Central memory CD4-positive, alpha-beta T cell (primary cell): Measurements from ENCODE around the gene NDUFC1.

Experiments used
- DNase-seq: peaks from one replicate; pipeline ENCODE4 v3.0.0; 2022

The NDUFC1 gene

DNA sequence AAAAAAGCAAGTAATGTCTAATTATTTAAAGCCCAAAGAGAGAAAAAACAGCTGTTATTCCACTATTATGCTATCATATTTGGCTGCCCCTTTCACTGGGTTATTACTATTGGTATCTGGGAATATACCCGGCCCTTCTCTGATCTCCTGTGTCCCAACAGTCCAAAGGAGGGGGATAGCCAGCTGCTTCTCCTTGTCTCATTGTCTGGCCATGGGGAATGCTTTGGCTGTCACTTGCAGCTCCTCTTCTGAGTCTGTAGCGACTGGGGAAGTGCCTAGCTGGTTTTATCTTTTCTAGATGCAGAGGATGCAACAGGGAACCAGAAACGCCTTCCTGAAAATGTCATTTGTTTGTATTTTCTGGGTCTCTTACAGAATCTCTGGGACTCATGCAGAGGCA is 56.1 kb downstream of the NDUFC1 start:
- no peak for DNase-seq

DNA sequence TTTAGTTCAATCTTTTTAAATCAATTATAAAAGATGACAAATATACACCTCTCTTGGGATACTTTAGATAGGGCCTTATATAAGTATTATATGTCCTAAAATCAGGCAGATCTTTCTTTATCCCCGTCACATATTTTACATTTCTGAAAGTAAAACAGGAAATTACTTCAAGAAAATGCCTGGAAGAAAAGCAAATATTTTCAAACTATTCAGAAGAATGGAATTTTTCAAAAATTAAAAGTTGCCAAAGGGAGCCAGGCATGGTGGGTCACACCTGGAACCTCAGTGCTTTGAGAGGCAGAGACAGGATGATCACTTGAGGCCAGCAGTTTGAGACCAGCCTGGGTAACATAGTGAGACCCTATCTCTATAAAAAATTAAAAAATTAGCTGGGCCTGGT is 56.7 kb downstream of the NDUFC1 start:
- no peak for DNase-seq

DNA sequence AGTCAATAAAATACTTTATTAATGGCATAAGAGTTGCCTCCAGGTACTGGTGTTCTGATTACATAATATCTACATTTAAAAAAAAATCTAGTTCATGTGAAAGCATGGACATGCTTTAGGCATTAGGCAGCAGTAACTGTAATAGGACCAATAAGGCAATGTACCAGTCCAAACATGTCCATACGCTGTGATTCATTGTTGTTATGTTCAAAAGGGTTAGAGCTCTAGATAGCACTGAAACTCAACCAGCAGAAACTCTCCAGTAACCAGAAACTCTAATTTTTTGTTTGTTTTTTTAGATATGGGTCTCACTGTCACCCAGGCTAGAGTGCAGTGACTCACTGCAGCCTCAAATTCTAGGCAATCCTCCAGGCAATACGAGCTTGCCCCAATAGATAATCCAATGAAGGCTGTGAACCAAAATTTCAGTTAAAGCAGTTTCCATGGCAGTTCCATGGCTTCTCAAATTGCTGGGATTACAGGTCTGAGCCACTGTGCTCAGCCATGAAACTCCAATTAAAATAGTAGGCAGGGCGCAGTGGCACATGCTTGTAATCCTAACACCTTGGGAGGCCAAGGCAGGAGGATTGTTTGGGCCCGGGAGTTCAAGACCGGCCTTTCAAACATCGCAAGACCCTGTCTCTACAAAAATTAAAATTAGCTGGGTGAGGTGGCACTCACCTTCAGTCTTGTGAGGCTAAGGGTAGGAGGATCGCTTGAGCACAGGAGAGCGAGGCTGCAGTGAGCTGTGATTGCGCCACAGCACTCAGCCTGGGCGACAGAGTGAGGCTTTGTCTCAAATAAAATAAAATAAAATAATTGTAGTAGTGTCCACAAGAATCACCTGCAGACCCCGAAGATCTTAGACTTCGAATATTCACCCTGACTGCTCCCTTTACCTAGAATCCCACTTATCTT is 58.6 kb downstream of the NDUFC1 start:
- DNase-seq = no peak

DNA sequence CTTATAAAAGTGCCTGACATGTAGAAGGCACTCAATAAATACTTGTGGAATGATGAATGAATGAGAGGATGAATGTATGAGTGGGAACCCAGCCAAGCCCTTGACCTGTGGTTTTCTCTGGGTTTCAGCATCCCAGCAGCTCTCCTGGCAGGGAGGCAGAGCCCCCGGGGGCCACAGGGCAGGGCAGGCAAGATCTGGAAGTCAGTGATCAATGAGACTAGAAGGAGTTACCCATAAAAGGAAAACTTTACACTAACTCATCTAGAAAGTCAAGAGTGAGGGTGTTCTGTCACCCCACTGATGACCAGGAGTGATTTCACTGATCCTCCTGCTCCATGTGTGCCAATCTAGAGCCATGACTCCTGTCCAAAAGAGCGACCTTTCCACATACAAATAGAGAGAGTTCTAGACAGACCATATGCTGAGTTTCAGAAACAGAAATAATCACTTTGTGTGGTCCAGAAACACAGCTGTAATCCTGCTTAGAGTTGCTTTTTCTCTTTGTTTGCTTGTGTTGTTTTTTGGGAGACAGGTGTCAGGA is 59.7 kb downstream of the NDUFC1 start:
- DNase-seq = no peak

DNA sequence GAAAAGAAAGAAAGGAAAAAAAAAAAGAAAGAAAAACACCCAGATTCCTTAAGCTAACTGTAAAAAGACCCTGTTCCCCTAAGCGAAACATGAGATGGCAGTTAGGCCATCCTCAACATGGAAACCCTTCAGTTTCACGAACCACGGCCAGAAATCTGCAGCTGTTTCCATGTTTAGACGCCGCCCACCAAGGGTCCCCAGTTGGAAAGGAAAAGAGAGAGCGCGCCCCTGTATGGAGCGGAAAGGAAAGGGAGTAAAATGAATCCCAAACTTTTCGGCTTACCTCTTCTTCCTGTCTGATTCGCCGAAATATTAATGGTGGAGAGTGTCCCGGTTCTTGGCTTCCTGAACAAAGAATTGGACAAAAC is 60.5 kb downstream of the NDUFC1 start:
- no peak for DNase-seq

DNA sequence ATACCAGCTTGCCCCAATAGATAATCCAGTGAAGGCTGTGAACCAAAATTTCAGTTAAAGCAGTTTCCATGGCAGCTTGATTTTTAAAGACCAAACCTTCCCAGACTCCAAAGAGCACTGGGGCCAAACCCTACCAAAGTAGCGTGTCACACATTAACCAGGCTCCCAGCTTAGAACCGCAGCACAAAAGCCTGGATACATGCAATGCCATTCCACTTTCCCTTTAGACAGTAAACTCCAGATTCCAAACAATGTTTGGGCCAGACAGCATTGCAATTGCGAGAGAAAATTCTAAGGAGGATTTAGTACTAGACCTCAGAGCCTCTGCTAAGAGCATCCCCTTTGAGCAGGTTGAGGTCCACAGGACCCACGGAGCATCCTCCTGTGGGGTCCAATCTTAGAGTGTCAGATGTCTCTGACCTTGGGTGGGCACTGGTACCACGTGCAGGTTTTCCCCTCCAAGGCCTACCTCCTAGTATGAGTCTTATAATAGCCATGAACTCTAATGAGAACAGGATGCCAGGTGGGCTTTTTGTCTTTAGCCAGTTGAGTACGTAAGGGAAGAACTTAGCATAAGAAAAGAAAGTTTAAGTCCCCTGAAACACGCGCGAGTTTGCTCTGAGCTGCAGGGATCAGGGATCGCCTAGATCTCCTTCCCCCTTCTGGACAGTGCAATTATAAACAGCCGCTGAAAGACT is 61.0 kb downstream of the NDUFC1 start:
- no peak for DNase-seq
